ENCODE measurements around the gene EFCAB5.
"Not testable (repeated sequence)": the region's sequence is repeated elsewhere in the genome, so short reads cannot be mapped to it uniquely, and the experiment has no call there.

The EFCAB5 gene

DNA sequence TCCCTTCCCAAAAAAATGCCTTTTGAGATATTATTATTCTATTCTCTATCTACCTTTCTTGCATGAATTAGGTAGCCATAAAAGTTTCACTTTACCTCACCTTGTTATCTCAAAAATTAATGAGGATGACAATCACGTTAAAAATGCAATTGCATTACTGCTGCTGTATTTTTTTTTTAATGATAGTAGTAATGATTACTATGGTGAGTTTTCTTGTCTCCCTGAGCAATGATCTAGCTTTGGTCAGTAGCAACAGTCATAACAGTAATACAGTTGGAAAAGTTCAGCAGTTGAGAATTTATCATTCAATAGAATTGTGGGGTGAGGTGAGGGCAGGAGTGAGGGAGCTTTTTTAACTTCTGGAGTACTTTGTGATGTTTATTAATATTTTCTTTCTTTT lies at the start of gene EFCAB5:
Gene EFCAB5 (plus strand): TSS at position 301 of the 400 bp plus-strand sequence. CDS start 163 bp downstream, outside the sequence.
- DNase-seq (ENCODE audit: low spot score): no peak

DNA sequence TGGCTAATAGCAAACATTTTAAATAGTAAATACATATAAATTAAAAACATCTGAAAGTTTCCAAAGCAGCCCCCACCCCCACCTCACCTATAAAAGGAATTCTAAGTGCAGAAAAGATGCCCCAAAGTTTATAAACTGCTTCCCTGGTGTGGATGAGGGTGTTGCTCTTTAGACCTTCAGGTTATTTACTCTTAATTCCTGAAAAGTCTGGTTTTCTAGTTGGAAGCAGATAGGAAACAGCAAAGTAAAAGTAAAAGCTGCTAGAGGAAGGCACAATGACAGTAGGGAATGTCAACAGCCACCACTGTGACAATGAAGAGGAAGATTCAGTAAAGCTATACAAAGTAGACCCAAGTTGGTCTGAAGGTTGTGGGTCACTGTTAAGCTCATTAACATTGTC lies 49.2 kb upstream of the EFCAB5 start:
- DNase-seq (ENCODE audit: low spot score): no peak

DNA sequence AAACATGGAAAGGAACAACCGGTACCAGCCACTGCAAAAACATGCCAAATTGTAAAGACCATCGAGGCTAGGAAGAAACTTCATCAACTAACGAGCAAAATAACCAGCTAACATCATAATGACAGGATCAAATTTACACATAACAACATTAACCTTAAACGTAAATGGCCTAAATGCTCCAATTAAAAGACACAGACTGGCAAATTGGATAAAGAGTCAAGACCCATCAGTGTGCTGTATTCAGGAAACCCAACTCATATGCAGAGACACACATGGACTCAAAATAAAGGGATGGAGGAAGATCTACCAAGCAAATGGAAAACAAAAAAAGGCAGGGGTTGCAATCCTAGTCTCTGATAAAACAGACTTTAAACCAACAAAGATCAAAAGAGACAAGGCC lies 44.3 kb upstream of the EFCAB5 start:
- not testable (repeated sequence) for DNase-seq (ENCODE audit: low spot score)

DNA sequence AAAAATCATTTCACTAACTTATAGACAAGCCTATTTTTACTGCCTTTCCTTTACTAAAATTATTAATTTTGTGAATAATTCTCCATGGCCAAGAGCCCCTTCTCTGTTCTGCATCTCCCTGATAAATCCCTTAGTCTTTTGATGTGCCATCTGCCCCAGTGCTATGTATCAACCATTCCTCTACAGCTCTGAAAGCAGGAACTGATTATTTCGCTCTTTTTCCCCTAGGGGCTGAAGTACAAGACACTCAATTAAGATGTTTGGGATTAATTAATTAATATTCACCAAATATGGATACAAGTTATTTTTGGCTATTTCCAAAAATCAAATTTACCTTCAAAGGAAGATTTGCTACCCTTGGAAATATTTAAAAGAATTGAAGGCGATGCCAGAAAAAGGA lies 38.0 kb upstream of the EFCAB5 start:
- no peak for DNase-seq (ENCODE audit: low spot score)

DNA sequence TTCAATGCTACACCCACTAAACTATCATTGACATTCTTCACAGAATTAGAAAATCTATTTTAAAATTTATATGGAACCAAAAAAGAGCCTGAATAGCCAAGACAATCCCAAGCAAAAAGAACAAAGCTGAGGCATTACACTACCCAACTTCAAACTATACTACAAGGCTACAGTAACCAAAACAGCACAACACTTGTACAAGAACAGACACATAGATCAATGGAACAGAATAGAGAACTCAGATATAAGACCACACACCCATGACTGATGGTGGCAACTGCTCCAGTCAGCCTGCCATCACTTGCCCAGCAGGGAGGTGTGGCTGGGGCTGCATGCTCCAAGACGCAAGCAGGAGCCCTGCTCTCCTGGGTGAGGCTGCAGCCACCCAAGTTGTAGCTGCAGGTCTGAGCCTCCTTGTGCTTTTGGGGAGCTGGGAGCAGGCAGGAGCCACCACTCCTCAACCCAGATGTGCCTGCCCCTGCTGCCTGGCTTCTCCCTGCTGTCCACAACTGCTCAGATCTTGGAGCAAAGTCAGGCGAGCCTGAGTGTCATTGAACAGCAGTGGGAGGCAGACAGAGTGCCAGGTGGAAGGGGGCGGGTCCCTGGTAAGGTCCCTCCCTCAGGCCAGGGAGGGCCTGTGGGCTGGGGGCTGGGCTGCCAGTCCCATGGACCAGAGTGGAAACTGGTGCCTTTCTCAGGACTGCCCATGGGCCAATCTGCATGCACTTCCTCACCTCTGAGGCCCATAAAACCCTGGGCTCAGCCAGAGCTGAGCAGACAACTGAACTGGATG lies 36.2 kb upstream of the EFCAB5 start:
- DNase-seq (ENCODE audit: low spot score): no peak

DNA sequence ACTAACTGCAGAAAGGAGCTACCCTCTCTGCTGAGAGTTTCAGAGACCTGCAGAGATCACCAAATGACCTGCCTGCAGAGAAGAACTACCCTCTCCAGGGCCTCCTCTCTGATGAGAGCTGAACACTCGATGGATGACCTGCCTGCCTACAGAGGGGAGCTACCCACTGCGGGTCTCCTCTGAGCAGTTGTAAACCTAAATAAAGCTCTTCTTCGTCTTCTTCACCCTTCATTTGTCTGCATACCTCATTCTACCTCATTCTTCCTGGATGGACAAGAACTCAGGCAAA lies 35.6 kb upstream of the EFCAB5 start:
- no peak for DNase-seq (ENCODE audit: low spot score)

DNA sequence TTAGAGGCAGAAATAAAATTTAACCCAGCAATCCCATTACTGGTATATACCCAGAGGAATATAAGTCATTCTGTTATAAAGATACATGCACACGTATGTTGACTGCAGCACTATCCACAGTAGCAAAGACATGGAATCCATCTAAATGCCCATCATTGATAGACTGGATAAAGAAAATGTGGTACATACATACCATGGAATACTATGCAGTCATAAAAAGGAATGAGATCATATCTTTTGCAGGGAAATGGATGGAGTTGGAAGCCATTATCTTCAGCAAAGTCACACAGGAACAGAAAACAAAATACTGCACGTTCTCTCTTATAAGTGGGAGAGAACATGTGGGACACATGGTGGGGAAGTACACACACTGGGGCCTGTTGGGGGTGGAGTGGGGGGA lies 34.5 kb upstream of the EFCAB5 start:
- DNase-seq (ENCODE audit: low spot score): no peak

DNA sequence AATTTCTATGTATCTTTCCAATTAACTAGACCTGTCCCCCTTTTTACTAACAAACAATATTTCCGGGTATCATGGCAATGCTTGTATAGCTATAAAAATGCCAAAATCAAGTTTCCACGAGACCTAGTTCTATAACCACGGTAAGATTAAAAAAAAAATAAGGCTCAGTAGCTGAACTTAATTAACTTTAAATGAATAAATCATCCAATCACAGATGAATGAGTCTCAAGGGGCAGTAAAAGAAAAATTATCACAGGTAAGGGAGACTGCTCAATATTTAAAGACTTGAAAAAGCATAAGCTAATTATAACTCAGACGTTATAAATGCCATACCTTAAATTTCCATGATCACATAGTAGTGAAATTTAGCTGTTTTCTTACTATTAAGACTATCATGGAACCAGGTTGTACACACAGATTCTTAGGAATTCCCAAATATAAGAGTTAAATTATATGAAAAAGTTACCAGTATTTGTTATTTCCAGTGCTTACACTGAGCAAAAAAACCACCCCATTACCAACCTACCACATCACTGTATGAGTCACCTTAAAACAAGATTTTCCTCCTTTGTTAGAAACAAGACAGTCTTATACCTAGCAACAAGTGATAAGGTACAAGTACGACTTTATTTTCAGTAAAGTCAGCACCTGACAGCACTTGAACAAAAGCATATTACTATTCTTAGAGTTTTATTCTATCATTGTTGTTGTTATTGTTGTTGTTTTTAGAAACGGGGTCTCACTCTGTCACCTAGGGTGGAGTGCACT lies 32.0 kb upstream of the EFCAB5 start:
- peak; percentile 47 for DNase-seq (ENCODE audit: low spot score)

DNA sequence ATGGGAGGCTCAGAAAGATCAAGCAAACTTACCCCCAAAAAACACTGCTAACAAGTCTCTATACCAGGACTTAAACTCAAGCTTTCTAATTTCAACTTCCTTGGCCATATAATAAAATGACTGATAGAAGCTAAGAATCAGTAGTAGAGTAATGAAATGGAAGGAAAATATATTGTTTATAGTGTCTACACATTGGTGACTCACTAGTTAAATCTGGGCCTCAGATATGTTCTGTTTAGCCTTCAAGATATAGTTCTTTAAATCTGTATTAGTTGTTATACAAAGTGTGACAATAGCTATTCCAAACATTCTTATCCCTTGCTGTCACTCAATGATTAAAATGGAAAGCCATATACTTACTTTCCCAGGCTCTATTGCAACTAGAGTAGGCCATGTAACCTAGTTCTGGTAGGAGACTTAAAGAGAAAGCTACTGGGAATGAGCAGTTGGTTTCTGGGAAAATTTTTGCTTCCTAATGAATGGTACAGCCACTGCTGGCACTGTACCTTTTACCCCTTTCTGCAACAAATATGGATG lies 29.7 kb upstream of the EFCAB5 start:
- DNase-seq (ENCODE audit: low spot score): no peak

DNA sequence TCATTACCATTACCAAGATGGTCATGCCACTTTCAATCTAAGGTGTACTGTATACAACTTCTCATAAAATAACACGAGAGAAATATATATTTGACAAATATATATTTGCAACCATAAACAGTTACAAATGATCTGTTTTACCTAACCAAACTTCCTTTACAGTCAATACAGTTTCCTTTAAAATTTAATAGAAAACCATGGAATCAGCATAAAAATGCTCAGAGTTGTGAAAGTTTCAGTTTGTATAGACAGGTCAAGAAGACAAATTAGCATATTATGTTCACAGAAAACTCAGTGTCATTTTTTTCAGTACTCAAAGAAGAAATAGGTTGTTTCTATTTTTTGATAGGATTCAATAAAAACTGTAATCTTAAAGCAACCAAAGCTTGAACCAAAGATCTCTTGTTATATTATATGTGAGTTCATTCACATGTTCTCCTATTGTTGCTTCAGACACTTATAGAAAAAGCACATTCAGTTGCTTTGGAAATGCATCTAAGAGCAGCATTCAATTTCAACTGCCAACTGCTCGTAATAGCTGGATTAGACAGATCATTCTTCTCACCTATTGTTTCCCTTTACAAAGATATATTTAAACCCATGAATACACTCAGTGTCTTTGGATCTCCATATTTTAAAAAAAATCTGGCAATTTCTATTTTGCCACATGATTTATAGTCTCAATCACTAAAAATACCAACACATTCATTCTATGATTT lies 26.5 kb upstream of the EFCAB5 start:
- no peak for DNase-seq (ENCODE audit: low spot score)

DNA sequence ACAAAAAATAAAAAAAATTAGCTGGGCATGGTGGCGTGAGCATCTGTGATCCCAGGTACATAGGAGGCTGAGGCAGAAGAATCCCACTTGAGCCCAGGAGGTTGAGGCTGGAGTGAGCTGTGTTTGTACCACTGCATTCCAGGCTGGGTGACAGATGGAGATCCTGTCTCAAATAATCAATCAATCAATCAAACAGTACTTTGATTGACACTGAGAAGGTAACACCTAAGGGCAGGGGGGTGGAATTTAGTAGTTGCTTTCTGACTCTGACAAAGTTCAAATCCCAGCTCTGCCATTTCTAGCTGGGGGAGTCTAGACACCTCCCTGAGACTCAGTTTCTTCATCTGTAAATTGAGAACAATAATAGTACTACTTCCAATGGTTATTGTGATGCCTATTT lies 23.4 kb upstream of the EFCAB5 start:
- no peak for DNase-seq (ENCODE audit: low spot score)

DNA sequence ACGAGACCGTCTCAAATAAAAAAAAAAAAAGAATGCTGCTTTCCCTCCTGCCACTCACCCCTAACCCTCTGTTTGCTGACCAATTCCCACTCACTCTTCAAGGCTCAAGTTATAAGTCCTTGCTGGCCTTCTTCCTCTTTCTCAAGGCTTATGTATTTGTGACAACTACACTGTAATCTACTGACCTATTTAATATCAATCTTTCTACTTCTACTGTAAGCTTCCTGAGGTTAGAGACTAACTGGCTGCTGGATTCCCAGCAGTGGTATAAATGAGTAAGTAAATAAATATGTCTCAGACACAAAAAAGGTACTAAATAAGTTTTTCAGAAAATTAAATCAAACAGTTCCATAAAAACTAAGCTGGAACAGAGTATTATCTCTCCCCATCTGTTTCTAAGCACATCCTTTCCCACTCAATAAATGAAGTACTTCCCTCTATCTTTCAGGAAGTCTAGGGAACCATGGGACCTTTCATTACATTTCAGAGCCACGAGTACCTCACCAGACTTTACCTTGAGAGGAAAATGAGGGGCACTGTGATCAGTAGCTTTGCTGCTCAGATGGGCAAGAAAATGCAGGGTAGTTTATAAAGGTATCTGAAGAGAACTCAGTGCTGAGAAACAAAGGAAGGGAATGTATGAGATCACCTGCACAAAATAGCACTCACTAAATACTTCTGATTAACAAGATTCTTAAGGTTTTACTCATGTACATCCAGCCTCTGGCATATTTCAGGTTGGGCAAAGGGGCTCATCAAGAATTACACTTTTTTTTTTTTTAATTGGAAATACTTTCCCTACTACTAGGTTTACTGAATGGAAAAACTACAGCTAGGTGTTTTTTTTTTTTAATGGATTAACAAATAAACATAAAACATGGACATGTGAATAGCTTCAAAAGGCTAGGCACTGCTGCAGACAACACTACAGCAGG lies 22.2 kb upstream of the EFCAB5 start:
- peak; percentile 94 for DNase-seq (ENCODE audit: low spot score)

DNA sequence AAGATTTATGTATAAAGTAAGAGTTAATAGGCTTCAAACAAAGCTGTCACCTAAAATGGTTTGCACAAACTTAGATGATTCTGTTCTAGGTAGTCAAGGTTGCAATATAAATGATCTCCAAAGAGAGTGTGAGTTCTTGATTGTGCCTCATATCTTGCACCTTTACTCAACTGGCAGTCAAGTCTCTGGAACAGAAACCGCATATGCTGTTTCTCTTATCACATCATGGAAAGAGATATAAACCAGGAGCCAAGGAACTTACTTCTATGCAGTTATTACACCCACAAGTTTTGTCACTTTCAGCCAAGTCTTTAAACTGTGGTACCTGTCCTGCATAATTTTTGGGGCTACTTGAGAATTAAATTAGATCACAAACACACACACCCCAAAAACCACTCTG lies 16.6 kb upstream of the EFCAB5 start:
- DNase-seq (ENCODE audit: low spot score): no peak

DNA sequence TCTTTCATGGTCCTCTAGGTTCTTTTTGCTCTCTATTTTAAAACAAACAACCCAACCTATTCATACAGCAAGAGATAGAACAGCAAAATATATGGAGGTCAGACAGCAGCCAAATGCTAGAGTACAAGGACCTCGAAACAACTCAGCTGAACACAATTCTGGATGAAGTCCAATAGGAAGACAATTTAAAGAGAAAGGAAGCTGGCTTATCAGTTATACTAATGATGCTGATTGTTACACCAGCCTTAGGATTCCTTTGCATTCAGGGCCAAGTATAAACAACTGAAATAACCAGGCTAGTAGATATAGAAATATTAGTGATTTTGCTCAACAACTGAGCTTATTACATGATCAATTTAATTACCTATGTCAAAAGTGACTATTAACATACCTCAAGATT lies 13.9 kb upstream of the EFCAB5 start:
- no peak for DNase-seq (ENCODE audit: low spot score)

DNA sequence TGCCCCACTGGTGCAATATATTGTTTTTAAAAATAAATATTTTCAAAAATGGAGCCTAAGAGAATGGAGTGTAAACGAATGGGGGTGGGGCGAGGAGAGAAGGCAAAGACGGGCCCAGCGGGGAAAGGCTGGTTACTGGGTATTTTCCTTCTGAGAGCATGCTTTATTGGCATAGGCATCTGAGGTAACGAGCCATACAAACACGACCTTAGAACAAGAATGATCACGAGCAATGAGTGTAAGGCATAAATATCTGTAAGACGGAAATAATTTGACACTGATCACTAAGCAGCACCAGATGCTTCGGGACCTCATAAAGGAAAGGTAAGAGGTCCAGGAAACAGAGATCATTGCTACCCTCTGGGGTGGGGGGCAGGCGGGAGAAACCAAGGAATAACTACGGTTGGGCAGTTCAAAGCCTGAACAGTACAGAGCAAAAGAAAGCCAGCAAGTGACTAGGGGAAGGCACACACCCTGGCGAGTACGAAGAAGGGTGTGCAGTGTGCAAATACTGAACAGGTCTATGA lies 12.4 kb upstream of the EFCAB5 start:
- DNase-seq (ENCODE audit: low spot score): peak; percentile 76

DNA sequence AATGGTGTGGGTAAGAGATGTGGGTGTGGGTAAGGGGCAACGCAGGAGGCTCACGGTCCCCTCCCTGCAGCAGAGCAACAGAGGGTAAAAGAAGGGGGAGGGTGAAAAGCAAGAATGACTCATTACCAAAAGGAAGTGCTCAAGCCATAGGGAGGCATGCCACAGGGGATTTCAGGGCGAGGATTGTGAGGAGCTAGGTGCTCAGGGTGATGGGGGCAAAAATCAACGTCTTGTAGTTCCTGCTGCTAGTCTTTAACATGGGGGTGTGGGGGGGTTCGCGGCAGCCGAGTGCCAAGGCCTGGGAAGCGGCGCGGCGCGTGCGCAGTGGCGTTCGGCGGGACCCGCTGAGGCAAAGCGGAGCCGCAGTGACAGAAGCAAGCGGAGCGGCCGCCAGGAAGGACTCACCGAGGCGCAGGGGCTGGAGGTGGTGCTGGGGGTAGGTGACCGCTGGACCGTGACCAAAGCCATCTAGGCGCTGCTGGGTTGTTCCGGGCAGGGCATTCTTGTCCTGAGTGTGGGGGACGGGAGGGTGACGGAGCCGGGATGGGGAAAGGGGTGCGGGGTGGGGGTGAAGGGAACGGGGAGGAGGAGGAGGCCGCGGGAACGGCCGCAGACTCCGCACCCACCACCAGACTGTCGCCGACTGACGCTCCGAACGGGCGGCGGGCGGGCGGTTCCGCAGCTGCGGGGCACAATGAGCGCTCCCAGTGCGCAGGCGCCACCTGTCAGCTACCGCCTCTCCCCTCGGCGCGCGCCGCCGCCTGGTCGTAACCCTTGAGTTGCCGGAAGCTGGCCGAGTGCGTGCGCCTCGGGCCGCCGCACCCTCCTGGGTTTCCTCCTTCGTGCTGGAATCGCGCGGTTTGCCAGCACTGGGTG lies 11.7 kb upstream of the EFCAB5 start, which contains the start of gene SSH2:
Gene SSH2 (minus strand): TSS at position 696 of the 876 bp plus-strand sequence. CDS start 228 bp downstream, at position 468.
- peak; percentile 94 for DNase-seq (ENCODE audit: low spot score)

DNA sequence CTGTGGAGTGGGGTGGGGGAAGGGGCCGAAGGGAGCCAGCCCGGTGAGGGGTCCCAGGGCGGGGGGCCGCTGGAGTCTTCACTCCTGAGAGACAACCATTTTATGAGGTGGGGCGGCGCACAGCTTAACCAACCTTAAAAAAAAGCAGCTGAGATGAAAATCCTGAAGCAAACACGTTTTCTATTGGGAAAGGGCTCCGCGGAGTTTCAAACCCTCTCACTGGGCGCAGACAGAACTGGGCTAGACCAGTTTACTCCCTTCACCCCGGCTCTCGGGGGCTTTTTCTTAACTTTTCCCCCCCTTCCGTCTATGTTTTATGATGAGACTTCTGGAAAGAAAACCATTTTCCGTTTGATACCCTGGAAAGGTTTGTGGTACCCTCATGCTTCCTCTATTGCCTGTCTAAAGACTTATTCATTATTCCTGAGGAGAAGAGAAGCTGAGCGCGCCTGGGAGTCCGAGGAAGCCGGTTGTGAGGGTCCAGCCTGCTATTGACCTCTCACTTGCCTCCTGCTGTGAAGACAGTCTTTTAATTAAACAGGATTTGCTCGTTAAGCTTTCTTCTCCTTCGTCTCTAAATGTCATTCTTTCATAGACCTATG lies 10.9 kb upstream of the EFCAB5 start:
- no peak for DNase-seq (ENCODE audit: low spot score)

DNA sequence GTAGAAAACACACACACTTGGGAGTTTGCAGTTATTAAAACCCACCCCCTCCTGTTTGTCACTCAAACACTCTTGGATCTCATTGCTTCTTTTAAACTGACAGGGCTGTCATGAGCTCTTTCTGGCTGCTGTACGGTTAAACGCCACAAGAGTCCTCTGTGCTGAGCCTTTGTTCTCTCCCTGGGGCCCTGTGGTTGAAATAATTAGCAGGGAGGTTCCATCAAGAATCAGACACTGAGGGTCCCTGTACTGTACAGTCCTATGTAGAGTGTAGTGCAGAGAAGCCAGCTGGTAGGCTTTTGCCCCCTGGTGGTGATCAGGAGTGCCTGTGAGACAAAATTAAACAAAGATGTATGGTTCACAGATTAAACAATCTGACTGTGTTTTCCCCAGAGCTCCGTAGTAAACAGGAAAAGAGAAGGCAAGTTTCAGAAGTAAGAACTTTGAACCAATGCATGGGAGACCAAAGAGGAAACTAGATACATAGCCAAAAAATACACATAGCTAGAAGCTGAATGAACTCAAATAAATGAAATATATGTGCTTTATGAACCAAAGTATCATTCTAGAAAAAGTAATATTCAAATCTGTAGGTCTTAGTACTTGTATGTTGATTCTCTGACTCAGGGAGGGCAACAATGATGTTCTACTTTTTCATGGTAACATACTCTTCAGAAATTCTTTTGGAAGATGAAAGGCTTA lies 10.1 kb upstream of the EFCAB5 start:
- DNase-seq (ENCODE audit: low spot score): peak; percentile 82

DNA sequence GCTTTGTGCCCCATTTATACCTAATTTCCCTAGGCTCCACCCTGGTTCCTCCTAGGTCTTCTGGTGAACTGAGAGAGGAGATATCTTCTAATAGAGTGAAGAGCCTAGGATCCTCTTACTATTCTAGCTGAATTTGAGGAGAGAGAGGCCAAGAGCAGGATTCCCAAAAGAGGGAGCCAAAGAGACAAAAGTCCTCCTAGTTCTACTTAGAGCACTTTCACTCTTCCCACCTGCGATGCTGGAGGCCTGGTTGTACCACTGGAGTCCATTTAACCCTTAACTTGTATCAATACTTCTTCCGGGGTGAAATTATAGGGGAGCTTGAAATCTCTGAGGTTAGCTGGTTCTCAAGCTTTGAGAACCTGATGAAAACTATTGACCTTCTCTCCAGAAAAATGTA lies 8.1 kb upstream of the EFCAB5 start:
- peak; percentile 21 for DNase-seq (ENCODE audit: low spot score)
